ENCODE data around the gene ARHGAP6. TPM values are rescaled to one million over a fixed set of nuclear protein-coding genes. Genes with fewer than 3 reads are reported as not detected.

The ARHGAP6 gene
- total and polyA plus RNA-seq, 2 donors from 2014 or later: 6.0 to 20.4 TPM

DNA sequence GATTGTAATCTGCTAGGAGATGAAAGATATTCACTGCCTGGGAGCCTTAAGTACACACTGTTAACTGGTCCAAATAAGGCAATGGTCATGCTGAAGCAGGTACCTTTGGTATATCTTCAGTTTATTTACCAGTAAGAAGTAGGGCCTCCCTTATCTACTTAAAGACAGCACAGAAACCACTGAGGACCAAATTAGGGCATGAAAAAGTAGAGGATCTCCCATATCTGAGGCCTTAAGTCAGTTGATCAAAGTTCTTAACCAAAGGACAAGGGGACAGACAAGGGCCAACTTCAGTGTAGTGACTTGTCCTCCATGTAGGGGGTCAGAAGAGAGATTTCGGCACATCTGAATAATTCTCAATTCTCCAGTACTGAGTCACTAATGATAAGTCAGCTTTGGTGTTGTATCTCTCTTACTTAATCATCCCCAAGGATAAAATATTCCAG, 313.4 kb downstream of the ARHGAP6 start:
- TF ChIP-seq, protein P1, sequence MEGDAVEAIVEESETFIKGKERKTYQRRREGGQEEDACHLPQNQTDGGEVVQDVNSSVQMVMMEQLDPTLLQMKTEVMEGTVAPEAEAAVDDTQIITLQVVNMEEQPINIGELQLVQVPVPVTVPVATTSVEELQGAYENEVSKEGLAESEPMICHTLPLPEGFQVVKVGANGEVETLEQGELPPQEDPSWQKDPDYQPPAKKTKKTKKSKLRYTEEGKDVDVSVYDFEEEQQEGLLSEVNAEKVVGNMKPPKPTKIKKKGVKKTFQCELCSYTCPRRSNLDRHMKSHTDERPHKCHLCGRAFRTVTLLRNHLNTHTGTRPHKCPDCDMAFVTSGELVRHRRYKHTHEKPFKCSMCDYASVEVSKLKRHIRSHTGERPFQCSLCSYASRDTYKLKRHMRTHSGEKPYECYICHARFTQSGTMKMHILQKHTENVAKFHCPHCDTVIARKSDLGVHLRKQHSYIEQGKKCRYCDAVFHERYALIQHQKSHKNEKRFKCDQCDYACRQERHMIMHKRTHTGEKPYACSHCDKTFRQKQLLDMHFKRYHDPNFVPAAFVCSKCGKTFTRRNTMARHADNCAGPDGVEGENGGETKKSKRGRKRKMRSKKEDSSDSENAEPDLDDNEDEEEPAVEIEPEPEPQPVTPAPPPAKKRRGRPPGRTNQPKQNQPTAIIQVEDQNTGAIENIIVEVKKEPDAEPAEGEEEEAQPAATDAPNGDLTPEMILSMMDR (IDR thresholded peaks at IDR 0.05; ENCODE audit: borderline replicate concordance, extremely low read depth, insufficient read depth): no peak
- Histone ChIP-seq H3K36me3 (ENCODE audit: control insufficient read depth in 2 of 3, insufficient read depth in 3 of 3, low read length in 3 of 3) (no peaks in the 10 kb centered on the region), H3K4me3 (ENCODE audit: low read length in 3 of 3) (no peak overlapping the region), H3K27ac (ENCODE audit: low read depth in 2 of 2, low read length in 2 of 2) (no peak overlapping the region), H3K9me3 (ENCODE audit: control insufficient read depth in 2 of 3, insufficient read depth in 1 of 3, low read length in 3 of 3) (no peaks in the 10 kb centered on the region), H3K9ac (ENCODE audit: low read length in 3 of 3) (no peak overlapping the region), H3K4me1 (ENCODE audit: control insufficient read depth in 2 of 3, insufficient read depth in 2 of 3, low read depth in 1 of 3, low read length in 3 of 3) (peaks cover 0 to 3% (median 0%) of the 10 kb centered on the region in 3 donors), H3K27me3 (ENCODE audit: control insufficient read depth, insufficient read depth, low read length) (peaks cover 2% of the 10 kb centered on the region)
- intact Hi-C loops (cut with DNase I): no loop called here
- no peak for DNase-seq
- no peak for FAIRE-seq

DNA sequence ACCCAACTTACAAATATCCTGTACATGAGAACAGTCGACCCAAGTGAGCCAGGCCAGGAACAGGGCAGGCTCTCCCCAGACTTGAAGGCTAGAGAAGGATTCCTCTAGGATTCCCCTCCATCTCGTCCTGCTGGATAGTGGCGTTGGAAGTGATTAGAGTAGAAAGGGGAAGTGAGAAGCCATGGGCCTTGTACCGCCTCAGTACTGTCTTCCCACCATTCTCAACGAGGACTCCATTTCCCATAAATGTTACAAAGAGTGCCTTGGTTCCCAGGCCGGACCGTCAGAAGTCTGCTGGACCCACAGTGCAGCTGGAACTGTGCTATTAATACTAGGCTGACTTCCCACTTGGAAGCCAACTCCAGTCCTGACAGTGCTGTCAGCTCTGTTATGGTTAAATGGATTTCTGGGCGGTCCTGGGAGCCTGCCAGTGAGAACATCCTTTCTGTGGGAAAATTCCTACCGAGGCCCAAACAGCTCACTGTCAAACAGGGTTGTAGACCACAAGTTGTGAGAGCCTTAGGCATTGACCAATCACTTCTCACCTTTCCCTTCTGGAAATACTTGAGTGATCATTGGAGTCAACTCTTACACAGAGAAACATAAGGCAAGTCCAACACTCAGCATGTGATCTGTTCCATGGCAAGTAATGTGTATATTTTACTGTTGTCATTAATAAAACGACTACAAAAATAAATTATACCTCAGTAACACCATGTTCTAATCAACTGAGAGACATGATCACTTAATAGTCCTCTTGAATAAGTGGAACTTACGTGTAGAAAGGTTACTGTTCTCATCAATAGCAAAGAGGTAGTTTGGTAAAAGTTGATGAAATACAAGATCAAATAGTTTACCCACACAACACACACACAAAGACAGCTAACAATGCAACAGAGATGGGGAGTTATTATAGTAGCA, 314.1 kb downstream of the ARHGAP6 start:
- H3K9me3 ChIP-seq (ENCODE audit: control insufficient read depth in 2 of 3, insufficient read depth in 1 of 3, low read length in 3 of 3): no peaks in the 10 kb centered on the region
- intact Hi-C loops (cut with DNase I): no loop called here
- H3K4me3 ChIP-seq (ENCODE audit: low read length in 3 of 3): no peak overlapping the region
- TF ChIP-seq, protein P1 (IDR thresholded peaks at IDR 0.05; ENCODE audit: borderline replicate concordance, extremely low read depth, insufficient read depth): no peak
- H3K27me3 ChIP-seq (ENCODE audit: control insufficient read depth, insufficient read depth, low read length): peaks cover 2% of the 10 kb centered on the region
- peaks cover 0 to 3% (median 0%) of the 10 kb centered on the region in 3 donors for H3K4me1 ChIP-seq (ENCODE audit: control insufficient read depth in 2 of 3, insufficient read depth in 2 of 3, low read depth in 1 of 3, low read length in 3 of 3)
- DNase-seq (peak in 2 of 5 donors; percentile 3 to 69), FAIRE-seq (no peak)
- H3K27ac ChIP-seq (ENCODE audit: low read depth in 2 of 2, low read length in 2 of 2): no peak overlapping the region
- H3K36me3 ChIP-seq (ENCODE audit: control insufficient read depth in 2 of 3, insufficient read depth in 3 of 3, low read length in 3 of 3): no peaks in the 10 kb centered on the region
- H3K9ac ChIP-seq (ENCODE audit: low read length in 3 of 3): no peak overlapping the region

DNA sequence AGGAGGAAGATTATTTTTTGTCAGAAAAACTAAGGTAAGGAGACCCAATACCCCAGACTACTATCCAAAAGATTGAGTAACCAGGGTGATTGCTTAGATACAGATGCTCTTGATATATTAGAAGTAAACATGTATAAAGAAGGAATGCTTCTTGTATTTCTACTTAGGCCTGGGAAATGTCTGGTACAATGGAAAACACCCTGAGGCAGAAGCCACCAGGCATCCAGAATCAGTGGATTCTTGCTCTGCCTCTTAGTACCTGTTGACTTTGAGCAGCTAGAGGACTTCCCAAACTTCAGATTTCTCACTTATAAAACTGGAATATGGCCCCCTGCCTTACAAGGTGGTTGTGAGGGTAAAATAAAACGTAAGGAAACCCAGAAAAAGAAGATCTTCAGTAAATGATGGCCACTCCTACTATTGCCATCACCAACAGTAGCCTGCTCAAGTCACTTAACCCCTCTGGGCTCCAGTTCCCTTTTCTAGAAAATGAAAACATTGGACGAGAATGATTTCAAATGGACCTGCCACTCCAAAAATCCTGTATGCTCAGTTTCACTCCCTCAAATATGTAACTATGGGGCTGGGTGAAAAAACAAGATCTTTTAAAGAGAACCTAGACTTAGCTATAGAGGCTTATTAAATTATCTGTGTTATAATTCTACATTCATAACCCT, 315.9 kb downstream of the ARHGAP6 start:
- DNase-seq: no peak
- FAIRE-seq: no peak
- Histone ChIP-seq H3K9me3 (ENCODE audit: control insufficient read depth in 2 of 3, insufficient read depth in 1 of 3, low read length in 3 of 3) (no peaks in the 10 kb centered on the region), H3K27me3 (ENCODE audit: control insufficient read depth, insufficient read depth, low read length) (no peaks in the 10 kb centered on the region), H3K4me1 (ENCODE audit: control insufficient read depth in 2 of 3, insufficient read depth in 2 of 3, low read depth in 1 of 3, low read length in 3 of 3) (peaks cover 0 to 3% (median 0%) of the 10 kb centered on the region in 3 donors), H3K36me3 (ENCODE audit: control insufficient read depth in 2 of 3, insufficient read depth in 3 of 3, low read length in 3 of 3) (no peaks in the 10 kb centered on the region), H3K27ac (ENCODE audit: low read depth in 2 of 2, low read length in 2 of 2) (no peak overlapping the region), H3K4me3 (ENCODE audit: low read length in 3 of 3) (no peak overlapping the region), H3K9ac (ENCODE audit: low read length in 3 of 3) (no peak overlapping the region)
- intact Hi-C loops (cut with DNase I): no loop called here
- TF ChIP-seq, protein P1 (IDR thresholded peaks at IDR 0.05; ENCODE audit: borderline replicate concordance, extremely low read depth, insufficient read depth): no peak

All from kidney (tissue), 14 donors.